ENCODE measurements around the gene RAC2.
A peak's percentile ranks its signal among the peaks of the same experiment; 100 is the strongest.

DNA sequence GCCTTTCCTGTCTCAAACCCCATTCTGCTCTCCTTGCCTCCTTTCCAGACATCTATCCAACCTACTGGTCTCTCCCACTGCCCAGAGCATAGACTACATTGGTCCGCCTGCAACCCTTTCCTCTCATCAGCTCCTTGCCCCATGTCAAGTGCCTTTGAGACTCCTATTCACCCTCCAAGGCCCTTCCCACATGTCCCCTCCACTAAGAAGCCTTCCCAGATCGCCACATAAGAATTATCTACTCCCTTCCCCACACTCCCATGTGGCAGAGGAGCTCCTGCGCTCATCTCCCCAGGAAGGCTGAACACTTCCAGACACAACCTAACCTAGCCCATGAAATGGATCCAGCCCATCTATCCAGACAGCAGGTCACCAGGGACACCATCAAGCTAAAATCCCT, 66.3 kb downstream of the RAC2 start:
- TF ChIP-seq ZFP36 (IDR thresholded peaks at IDR 0.05; ENCODE audit: borderline replicate concordance, partially characterized antibody) (peak; percentile 46), POLR2A (IDR thresholded peaks at IDR 0.05; ENCODE audit: low read length) (no peak)
- TF ChIP-seq, protein P1, sequence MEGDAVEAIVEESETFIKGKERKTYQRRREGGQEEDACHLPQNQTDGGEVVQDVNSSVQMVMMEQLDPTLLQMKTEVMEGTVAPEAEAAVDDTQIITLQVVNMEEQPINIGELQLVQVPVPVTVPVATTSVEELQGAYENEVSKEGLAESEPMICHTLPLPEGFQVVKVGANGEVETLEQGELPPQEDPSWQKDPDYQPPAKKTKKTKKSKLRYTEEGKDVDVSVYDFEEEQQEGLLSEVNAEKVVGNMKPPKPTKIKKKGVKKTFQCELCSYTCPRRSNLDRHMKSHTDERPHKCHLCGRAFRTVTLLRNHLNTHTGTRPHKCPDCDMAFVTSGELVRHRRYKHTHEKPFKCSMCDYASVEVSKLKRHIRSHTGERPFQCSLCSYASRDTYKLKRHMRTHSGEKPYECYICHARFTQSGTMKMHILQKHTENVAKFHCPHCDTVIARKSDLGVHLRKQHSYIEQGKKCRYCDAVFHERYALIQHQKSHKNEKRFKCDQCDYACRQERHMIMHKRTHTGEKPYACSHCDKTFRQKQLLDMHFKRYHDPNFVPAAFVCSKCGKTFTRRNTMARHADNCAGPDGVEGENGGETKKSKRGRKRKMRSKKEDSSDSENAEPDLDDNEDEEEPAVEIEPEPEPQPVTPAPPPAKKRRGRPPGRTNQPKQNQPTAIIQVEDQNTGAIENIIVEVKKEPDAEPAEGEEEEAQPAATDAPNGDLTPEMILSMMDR (IDR thresholded peaks at IDR 0.05), result no peak
